ENCODE results near the gene CPNE6. TPM values are rescaled to one million over a fixed set of nuclear protein-coding genes. Genes with fewer than 3 reads are reported as not detected.

CPNE6 gene
- total RNA-seq, 1 experiment from 2014 or later = not detected

GRCh38 chr14:24110523-24110922 lies 39.2 kb downstream of the CPNE6 start:
- no peaks in the 10 kb centered on the region for H3K36me3 ChIP-seq (ENCODE audit: insufficient read depth, low read length, poor library complexity, severe bottlenecking)
- ChIA-PET POLR2A (ENCODE audit: low non-redundant PET) (interaction anchor here (0.7 kb wide), 2 partner anchors 27 to 37 kb away, joined by 3 to 5 read pairs; partner anchors contain the start of gene RNF31), CTCF (no interaction called here)
- intact Hi-C loops (cut with micrococcal nuclease; ENCODE audit: unreplicated experiment) = no loop called here
- H3K4me1 ChIP-seq (ENCODE audit: insufficient read depth, low read length, poor library complexity, severe bottlenecking) = peaks cover 7% of the 10 kb centered on the region
- TF ChIP-seq CTCF (conservative IDR thresholded peaks at IDR 0.05; ENCODE audit: low read depth, low read length) (no peak), EZH2 (IDR thresholded peaks at IDR 0.05; ENCODE audit: borderline replicate concordance, low read depth, low read length, poor library complexity, severe bottlenecking) (no peak)
- no peak for DNase-seq (ENCODE audit: low spot score)
- H3K9me3 ChIP-seq (ENCODE audit: low read depth, low read length, poor library complexity, severe bottlenecking) = no peaks in the 10 kb centered on the region
- no peak overlapping the region for H3K27ac ChIP-seq (ENCODE audit: low read depth, low read length, poor library complexity, severe bottlenecking)
- BruUV-seq (replicated peaks) = no TSS peak
- H3K4me3 ChIP-seq (ENCODE audit: low read depth, low read length, poor library complexity, severe bottlenecking) = no peak overlapping the region
- H3K27me3 ChIP-seq (replicated peaks; ENCODE audit: insufficient read depth, low read depth, low read length, poor library complexity) = no peaks in the 10 kb centered on the region

GRCh38 chr14:24113379-24113800 lies 42.0 kb downstream of the CPNE6 start:
- ChIA-PET CTCF (interaction anchor here (1.8 kb wide), 1 partner anchor 48 kb away, joined by 6 read pairs; the partner anchor contains the start of gene IRF9), POLR2A (ENCODE audit: low non-redundant PET) (interaction anchor here (2.0 kb wide), 1 partner anchor 19 kb away, joined by 13 read pairs; the partner anchor contains the start of gene PCK2)
- peak overlapping the region; percentile 82 for H3K4me3 ChIP-seq (ENCODE audit: low read depth, low read length, poor library complexity, severe bottlenecking)
- H3K27ac ChIP-seq (ENCODE audit: low read depth, low read length, poor library complexity, severe bottlenecking) = peak overlapping the region; percentile 99
- H3K9me3 ChIP-seq (ENCODE audit: low read depth, low read length, poor library complexity, severe bottlenecking) = no peaks in the 10 kb centered on the region
- no peak for DNase-seq (ENCODE audit: low spot score)
- TF ChIP-seq CTCF (conservative IDR thresholded peaks at IDR 0.05; ENCODE audit: low read depth, low read length) (no peak), EZH2 (IDR thresholded peaks at IDR 0.05; ENCODE audit: borderline replicate concordance, low read depth, low read length, poor library complexity, severe bottlenecking) (no peak)
- TSS peak; percentile 78 for BruUV-seq (replicated peaks)
- peaks cover 9% of the 10 kb centered on the region for H3K36me3 ChIP-seq (ENCODE audit: insufficient read depth, low read length, poor library complexity, severe bottlenecking)
- H3K27me3 ChIP-seq (replicated peaks; ENCODE audit: insufficient read depth, low read depth, low read length, poor library complexity) = no peaks in the 10 kb centered on the region
- intact Hi-C loops (cut with micrococcal nuclease; ENCODE audit: unreplicated experiment) = no loop called here
- H3K4me1 ChIP-seq (ENCODE audit: insufficient read depth, low read length, poor library complexity, severe bottlenecking) = peaks cover 14% of the 10 kb centered on the region

GRCh38 chr14:24113801-24114531 lies 42.6 kb downstream of the CPNE6 start:
- H3K36me3 ChIP-seq (ENCODE audit: insufficient read depth, low read length, poor library complexity, severe bottlenecking) = peaks cover 15% of the 10 kb centered on the region
- BruUV-seq (replicated peaks) = no TSS peak
- H3K4me3 ChIP-seq (ENCODE audit: low read depth, low read length, poor library complexity, severe bottlenecking) = peak overlapping the region; percentile 82
- peak; percentile 92 for DNase-seq (ENCODE audit: low spot score)
- H3K9me3 ChIP-seq (ENCODE audit: low read depth, low read length, poor library complexity, severe bottlenecking) = no peaks in the 10 kb centered on the region
- TF ChIP-seq CTCF (conservative IDR thresholded peaks at IDR 0.05; ENCODE audit: low read depth, low read length) = no peak
- peak overlapping the region; percentile 99 for H3K27ac ChIP-seq (ENCODE audit: low read depth, low read length, poor library complexity, severe bottlenecking)
- intact Hi-C loops (cut with micrococcal nuclease; ENCODE audit: unreplicated experiment) = loop anchor here (2.0 kb wide), 1 partner anchor 27 kb away; the partner anchor contains the start of gene EMC9
- no peaks in the 10 kb centered on the region for H3K27me3 ChIP-seq (replicated peaks; ENCODE audit: insufficient read depth, low read depth, low read length, poor library complexity)
- ChIA-PET CTCF (interaction anchor here (1.2 to 1.8 kb wide), 2 partner anchors 47 to 55 kb away, joined by 3 to 6 read pairs; partner anchors contain the start of gene IRF9), POLR2A (ENCODE audit: low non-redundant PET) (interaction anchor here (0.5 to 2.0 kb wide), 5 partner anchors 8 to 158 kb away, joined by 3 to 13 read pairs (median 4); partner anchors contain the start of genes PCK2 and RABGGTA)
- H3K4me1 ChIP-seq (ENCODE audit: insufficient read depth, low read length, poor library complexity, severe bottlenecking) = peaks cover 14% of the 10 kb centered on the region

All from A673 (cell line).